ENCODE results near the gene BIRC5.

GRCh38 chr17:78232859-78233173 lies 18.8 kb downstream of the BIRC5 start:
- no peak for TF ChIP-seq CTCF (IDR thresholded peaks at IDR 0.05)
- no peak for TF ChIP-seq POLR2A (IDR thresholded peaks at IDR 0.05)
